Chondrocyte (in vitro differentiated cells): Measurements from ENCODE around the gene SUSD5. TPM values are rescaled to one million over a fixed set of nuclear protein-coding genes. Genes with fewer than 3 reads are reported as not detected.
"Not testable (repeated sequence)": the region's sequence is repeated elsewhere in the genome, so short reads cannot be mapped to it uniquely, and the experiment has no call there.

Experiments
- DNase-seq: peaks from one replicate; pipeline ENCODE4 v3.0.0; 2021; ENCODE audit warnings: mixed read lengths, low spot score
- H3K27ac Mint-ChIP-seq: one replicate; pipeline ENCODE4 v1.8.0; 2021; ENCODE audit warnings: mild to moderate bottlenecking, moderate library complexity, mixed read lengths; ENCODE audit not compliant: unreplicated experiment
- H3K27me3 Mint-ChIP-seq: 2 replicates; pipeline ENCODE4 v1.8.0; 2021; ENCODE audit warnings: low read depth, mixed read lengths
- H3K36me3 Mint-ChIP-seq: 2 replicates; pipeline ENCODE4 v1.8.0; 2021; ENCODE audit warnings: low read depth, mixed read lengths
- H3K4me1 Mint-ChIP-seq: 2 replicates; pipeline ENCODE4 v1.8.0; 2021; ENCODE audit warnings: low read depth, mild to moderate bottlenecking, mixed read lengths
- H3K4me3 Mint-ChIP-seq: one replicate; pipeline ENCODE4 v1.8.0; 2021; ENCODE audit warnings: mild to moderate bottlenecking, moderate library complexity, mixed read lengths; ENCODE audit not compliant: unreplicated experiment
- H3K9me3 Mint-ChIP-seq: 2 replicates; pipeline ENCODE4 v1.8.0; 2021; ENCODE audit warnings: low read depth, mixed read lengths
- total RNA-seq: library from RNA; stranded (reverse); gene quantifications from 3 replicates; pipeline ENCODE4 v1.2.1, GENCODE V29; 2021
- TF ChIP-seq, protein P1 (sequence below): fragments of 200-600 bp; sonication (generic); IDR thresholded peaks from 2 replicates; pipeline ENCODE4 v1.5.0; 2021; ENCODE audit warnings: antibody characterized with exemption, mild to moderate bottlenecking, moderate library complexity

The SUSD5 gene
- total RNA-seq, 1 donor from 2014 or later = 55.6 TPM

DNA sequence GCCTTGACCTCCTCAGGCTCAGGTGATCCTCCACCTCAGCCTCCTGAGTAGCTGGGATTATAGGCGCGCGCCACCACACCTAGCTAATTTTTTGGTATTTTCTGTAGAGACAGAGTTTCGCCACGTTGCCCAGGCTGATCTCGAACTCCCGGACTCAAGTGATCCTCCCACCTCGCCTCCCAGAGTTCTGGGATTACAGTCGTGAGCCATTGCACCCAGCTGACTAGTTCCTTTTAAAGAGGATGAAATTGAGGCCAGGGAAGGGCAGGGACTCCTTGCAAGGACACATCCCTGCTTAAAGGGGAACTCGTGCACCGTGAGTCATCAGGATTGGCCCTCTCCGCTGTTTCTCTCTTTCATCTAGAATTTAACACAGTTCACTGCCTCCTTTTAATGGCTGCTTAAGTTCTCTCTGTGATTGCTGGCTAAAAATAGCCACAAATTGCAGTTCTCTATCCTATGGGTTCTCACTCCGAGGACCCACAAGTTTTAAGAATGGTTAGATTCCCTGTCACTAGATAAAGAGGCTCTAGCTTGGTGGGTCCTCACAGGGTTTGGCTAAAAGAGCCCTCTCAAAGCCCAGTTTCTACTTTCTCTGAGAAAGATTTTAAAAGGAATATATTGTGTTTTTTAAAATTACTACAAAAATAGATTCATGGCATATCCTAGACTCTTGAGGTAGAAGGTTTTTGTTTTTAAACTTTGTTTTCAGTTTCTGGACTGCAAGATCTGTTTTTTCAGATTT, 103.4 kb downstream of the SUSD5 start:
- H3K27me3 Mint-ChIP-seq = no peaks in the 10 kb centered on the region
- H3K36me3 Mint-ChIP-seq = no peaks in the 10 kb centered on the region
- no peak for DNase-seq
- peak overlapping the region; percentile 94 for H3K27ac Mint-ChIP-seq
- H3K4me3 Mint-ChIP-seq = peak overlapping the region; percentile 80
- no peaks in the 10 kb centered on the region for H3K9me3 Mint-ChIP-seq
- H3K4me1 Mint-ChIP-seq = peaks cover 51% of the 10 kb centered on the region
- TF ChIP-seq, protein P1, sequence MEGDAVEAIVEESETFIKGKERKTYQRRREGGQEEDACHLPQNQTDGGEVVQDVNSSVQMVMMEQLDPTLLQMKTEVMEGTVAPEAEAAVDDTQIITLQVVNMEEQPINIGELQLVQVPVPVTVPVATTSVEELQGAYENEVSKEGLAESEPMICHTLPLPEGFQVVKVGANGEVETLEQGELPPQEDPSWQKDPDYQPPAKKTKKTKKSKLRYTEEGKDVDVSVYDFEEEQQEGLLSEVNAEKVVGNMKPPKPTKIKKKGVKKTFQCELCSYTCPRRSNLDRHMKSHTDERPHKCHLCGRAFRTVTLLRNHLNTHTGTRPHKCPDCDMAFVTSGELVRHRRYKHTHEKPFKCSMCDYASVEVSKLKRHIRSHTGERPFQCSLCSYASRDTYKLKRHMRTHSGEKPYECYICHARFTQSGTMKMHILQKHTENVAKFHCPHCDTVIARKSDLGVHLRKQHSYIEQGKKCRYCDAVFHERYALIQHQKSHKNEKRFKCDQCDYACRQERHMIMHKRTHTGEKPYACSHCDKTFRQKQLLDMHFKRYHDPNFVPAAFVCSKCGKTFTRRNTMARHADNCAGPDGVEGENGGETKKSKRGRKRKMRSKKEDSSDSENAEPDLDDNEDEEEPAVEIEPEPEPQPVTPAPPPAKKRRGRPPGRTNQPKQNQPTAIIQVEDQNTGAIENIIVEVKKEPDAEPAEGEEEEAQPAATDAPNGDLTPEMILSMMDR = no peak

DNA sequence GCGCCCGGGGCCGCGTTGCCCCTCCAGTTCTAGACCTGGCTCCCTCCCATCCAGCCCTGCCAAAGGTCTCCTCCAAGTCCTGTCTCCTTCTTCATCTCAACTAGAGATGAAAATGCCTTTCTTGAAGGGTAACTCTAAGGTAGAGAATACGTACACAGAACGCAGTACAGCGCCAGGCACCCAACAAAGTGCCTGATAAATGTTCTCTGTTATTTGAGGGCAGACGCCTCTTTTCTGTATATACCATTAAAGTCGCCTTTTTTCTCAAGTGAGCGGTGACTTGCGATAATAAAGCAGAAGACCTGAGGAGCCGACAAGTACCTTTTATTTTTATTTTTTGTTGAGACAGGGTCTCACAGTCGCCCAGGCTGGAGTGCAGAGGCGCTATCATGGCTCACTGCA, 104.0 kb downstream of the SUSD5 start:
- H3K36me3 Mint-ChIP-seq = no peaks in the 10 kb centered on the region
- no peak for DNase-seq
- peak overlapping the region; percentile 94 for H3K27ac Mint-ChIP-seq
- no peaks in the 10 kb centered on the region for H3K27me3 Mint-ChIP-seq
- H3K9me3 Mint-ChIP-seq = no peaks in the 10 kb centered on the region
- H3K4me1 Mint-ChIP-seq = peaks cover 51% of the 10 kb centered on the region
- H3K4me3 Mint-ChIP-seq = peak overlapping the region; percentile 80
- TF ChIP-seq, protein P1 = no peak

DNA sequence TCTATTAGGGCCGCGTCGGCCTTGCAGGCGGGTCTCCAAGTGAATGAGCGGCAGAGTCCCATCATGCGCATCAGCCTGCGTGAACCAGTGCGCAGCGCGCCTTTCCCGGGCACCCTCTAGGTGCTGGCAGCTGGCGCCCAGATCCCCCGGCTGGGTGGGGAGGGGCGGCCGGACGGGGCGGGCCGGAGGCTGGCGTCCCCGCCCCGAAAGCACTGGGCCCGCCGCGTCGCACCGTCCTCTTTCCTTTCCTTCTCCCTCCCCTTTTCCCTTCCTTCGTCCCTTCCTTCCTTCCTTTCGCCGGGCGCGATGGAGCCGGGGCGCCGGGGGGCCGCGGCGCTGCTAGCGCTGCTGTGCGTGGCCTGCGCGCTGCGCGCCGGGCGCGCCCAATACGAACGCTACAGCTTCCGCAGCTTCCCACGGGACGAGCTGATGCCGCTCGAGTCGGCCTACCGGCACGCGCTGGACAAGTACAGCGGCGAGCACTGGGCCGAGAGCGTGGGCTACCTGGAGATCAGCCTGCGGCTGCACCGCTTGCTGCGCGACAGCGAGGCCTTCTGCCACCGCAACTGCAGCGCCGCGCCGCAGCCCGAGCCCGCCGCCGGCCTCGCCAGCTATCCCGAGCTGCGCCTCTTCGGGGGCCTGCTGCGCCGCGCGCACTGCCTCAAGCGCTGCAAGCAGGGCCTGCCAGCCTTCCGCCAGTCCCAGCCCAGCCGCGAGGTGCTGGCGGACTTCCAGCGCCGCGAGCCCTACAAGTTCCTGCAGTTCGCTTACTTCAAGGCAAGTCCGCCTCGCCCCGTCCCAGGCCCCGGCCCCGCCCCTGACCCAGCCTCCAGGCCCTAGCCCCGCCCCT, 104.6 kb downstream of the SUSD5 start, which contains the start of gene CRTAP:
CRTAP (plus strand) TSS at position 243 of the 850 bp plus-strand sequence; CDS start at position 307, 64 bp downstream.
- Mint-ChIP-seq H3K4me3 (peak within 1 kb of the TSS; percentile 80), H3K27me3 (no peaks in the 10 kb centered on the region), H3K36me3 (no peaks in the 10 kb centered on the region)

DNA sequence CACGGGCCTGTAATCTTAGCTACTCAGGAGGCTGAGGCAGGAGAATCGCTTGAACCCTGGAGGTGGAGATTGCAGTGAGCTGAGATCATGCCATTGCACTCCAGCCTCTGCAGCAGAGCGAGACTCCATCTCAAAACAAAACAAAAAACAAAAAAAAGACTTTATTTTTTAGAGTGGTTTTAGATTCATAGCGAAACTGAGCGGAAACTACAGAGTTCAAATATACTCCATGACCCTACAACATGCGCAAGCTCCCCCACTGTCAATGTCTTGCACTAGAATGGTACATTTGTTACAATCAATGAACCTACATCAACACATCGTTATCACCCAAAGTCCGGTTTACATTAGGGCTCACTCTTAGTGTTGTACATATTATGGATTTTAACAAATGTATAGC, 107.0 kb downstream of the SUSD5 start:
- peaks cover 25% of the 10 kb centered on the region for H3K4me1 Mint-ChIP-seq
- no peak for DNase-seq
- no peaks in the 10 kb centered on the region for H3K9me3 Mint-ChIP-seq
- TF ChIP-seq, protein P1 = no peak
- H3K27ac Mint-ChIP-seq = no peak overlapping the region
- no peak overlapping the region for H3K4me3 Mint-ChIP-seq
- H3K27me3 Mint-ChIP-seq = no peaks in the 10 kb centered on the region
- H3K36me3 Mint-ChIP-seq = no peaks in the 10 kb centered on the region

More for the DNA sequence above, 104.6 kb downstream of the SUSD5 start, which contains the start of gene CRTAP:
- peaks cover 45% of the 10 kb centered on the region for H3K4me1 Mint-ChIP-seq
- DNase-seq = peak; percentile 98
- TF ChIP-seq, protein P1 = peak; percentile 31
- H3K9me3 Mint-ChIP-seq = no peaks in the 10 kb centered on the region
- peak within 1 kb of the TSS; percentile 94 for H3K27ac Mint-ChIP-seq

DNA sequence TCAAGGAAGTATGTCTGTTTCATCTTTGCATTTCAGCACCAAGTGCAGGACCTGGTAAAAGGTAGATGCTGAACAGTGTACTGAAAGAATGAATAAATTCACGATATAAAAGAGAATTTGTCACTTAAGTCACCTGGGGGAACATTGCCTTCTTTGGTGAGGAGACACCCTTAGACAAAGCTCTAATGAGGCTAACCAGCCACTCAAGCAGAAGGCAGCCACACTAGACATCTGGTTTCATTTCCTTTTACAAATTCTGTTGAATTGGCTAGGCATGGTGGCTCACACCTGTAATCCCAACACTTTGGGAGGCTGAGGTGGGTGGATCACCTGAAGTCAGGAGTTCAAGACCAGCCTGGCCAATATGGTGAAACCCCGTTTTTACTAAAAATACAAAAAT, 111.8 kb downstream of the SUSD5 start:
- H3K36me3 Mint-ChIP-seq, H3K27ac Mint-ChIP-seq, DNase-seq, H3K4me3 Mint-ChIP-seq, H3K27me3 Mint-ChIP-seq, H3K4me1 Mint-ChIP-seq, H3K9me3 Mint-ChIP-seq: not testable (repeated sequence)
